HG02852 (cell line): ENCODE results near the gene PKIG.

Source experiments
- ATAC-seq: cut with Tn5 transposase; IDR thresholded peaks from one replicate; pipeline ENCODE4 v1.9.1; 2021; ENCODE audit warnings: mild to moderate bottlenecking, moderate library complexity; ENCODE audit not compliant: unreplicated experiment

Gene PKIG

DNA sequence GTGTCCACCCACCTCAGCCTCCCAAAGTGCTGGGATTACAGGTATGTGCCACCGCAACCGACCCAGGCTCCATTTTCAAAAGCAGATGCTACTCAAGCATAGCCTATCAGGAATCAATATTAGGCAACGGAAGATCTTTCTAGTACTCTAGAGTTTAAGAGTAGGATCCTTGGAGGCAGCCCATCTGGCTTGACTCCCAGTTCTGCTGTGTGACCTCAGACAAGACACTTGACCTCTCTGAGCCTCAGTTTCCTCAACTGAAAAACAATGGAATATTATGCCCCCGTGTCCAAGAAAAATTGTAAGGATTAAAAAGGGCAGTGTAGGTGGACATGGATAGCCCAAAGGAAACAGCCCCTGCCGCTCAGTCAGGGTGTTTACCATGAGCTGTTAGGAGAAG lies 54.7 kb downstream of the PKIG start:
- ATAC-seq, result no peak

GRCh38 chr20:44637522-44638372 lies 55.4 kb downstream of the PKIG start:
- no peak for ATAC-seq

DNA sequence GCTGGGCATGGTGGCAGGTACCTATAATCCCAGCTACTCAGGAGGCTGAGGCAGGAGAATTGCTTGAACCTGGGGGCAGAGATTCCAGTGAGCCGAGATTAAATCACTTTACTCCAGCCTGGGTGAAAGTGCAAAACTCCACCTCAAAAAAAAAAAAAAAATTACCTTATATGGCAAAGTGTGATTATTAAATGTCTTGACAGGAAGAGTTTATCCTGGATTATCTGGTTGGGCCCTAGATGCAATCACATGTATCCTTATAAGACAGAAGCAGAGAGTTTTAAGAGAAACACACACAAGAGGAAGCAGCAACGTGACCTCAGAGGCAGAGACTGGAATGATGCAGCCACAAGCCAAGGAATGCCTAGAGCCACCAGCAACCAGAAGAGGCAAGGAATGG lies 58.1 kb downstream of the PKIG start:
- ATAC-seq, result no peak

- ATAC-seq, result no peak
Measured at GRCh38 chr20:44641325-44641724, 58.9 kb downstream of the PKIG start.

DNA sequence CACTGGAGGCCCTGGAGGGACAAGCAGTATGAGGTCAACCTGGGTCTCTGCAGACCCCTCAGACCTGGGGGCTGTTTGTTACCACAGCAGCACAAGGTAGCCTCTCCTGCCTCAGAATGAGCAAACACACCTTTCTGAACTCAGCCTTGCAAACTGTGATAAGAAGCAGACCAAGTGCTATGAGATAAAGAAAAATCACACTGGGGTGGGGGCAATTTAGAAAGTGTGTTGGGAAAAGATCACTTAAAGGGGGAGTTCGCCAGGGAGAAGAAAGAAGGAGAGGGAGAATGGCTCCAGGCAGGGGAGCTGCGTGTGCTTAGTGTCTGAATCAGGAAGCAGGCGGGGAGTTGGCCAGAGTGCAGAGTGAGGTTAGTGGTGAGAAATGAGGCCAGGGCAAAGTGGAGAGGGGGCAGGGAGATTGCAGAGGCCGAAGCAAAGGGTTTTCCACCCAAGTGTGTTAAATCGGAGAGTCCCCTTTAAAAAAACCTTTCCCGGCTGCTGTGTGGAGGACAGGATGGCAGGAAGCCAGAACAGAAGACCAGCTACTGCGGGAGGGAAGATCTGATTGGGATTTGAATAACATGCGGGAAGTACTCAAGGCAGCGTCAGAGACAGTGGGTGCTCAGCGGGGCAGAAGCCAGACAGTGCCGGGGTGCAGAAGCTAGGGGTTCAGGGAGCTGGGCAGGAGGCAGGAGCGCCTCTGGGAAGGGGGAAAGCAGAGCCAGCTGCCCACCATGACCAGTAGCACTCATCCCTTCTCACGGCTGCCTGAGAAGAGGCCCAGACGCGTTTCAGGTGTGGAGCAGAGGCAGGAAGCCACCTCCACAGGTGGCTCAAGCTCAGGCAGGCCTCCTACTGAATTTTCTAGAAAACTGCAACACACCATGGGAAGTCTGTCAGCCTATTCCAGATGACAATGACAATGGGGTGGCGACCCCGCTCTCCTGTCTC lies 60.1 kb downstream of the PKIG start:
- ATAC-seq, result no peak

- ATAC-seq, result no peak
Measured at GRCh38 chr20:44643154-44643519, 60.8 kb downstream of the PKIG start.

DNA sequence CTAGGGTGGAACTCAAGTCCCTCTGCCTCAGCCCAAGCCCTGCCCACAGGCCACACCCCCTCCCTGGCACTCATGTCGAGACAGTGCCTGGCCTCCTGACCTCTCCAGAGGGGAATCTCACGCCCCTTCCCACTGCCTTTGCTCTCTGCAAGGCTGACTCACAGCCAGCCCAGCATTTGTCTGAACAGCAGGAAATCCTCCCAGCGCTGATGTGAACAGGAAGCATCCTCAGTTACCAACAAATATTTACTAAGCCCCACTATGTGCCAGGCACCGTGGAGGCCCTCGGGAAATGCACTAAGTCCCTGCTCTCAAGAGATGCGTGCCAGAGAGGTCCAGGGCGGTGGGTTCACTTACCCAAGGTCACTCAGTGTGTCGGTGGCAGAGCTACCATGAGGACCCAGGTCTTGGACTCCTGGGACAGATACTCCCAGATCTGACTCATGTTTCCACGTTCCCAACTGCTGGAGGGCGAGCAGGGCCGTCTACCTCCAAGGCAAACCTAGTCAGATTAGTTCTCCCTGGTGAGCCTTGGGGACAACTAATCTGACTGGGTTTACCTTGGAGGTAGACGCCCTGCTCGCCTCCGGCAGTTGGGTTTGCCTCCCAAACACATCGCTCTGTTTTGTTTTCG lies 61.3 kb downstream of the PKIG start:
- no peak for ATAC-seq

DNA sequence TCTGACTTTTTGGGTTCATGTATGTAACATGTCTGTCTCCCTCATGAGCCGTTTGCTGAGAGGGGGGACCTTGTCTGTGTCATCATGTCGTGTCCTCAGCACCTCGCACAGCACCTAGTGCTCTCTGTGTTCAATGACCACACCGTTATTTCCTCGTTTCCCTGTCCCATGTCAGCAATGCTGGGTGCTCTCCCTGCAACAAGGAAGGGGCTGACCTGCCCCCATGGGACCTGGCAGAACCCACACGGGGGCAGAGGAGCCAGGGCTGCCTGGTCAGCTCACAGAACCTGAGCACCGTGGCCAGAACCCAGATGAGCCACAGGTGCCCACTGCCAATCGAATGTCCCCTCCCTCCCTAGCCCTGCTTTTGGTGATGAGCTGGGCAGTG lies 61.8 kb downstream of the PKIG start:
- ATAC-seq, result no peak

GRCh38 chr20:44644667-44645131 lies 62.3 kb downstream of the PKIG start:
- ATAC-seq, result no peak

DNA sequence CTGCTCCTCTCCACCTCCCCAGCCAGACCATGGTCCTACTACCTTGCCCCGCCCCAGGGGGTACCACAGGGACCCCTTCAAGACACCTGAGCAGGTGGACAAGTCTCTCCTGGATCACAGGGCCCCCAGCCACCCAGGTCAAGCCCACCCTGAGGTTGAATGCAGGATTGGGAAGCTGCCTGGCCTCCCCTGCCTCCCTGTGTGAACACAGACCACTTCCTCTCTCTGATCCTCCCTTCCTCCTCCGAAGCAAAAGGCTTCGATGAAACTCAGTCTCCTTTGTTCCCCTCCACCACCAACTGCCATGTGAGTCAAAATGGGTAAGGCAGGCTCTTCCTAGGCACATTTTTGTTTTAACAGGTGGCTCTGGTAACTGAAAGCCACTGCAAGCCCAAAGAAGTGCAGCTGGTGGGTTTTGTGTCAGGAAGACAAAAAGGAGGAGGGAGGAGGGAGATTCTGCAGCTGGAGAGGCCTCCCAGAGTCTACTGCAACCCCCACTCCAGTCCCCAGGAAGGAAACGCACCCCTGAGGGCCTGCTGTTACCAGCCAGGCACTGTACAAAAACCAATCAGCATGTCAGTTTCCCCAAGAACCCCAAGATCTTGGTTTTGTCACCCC lies 63.8 kb downstream of the PKIG start:
- no peak for ATAC-seq

DNA sequence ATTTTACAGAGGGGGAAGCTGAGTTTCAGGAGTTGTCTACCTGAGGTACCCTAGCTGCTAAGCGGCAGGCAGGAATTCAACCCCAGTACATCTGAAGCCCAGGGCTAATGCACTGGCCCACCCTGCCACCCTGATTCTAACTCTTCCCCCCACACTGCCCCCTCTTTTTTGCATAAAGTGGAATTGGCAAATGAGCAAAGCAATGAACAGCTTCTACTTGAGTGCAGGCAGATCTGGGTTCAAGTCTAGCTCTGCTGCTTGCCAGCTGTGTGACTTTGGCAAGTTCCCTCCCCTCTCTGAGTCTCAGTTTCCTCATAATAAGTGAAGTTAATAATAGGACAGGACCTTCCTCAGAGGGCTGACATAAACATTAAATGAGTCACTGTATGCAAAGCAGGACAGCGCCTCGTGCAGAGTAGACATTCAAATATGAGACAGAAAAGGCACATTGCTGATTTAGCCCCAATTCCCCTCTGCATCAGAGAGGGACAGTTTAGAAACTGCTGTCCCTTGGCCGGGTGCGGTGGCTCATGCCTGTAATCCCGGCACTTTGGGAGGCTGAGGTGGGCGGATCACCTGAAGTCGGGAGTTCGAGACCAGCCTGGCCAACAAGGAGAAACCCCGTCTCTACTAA lies 64.4 kb downstream of the PKIG start:
- ATAC-seq, result peak; percentile 46

- no peak for ATAC-seq
Measured at GRCh38 chr20:44648068-44648467, 65.7 kb downstream of the PKIG start.

DNA sequence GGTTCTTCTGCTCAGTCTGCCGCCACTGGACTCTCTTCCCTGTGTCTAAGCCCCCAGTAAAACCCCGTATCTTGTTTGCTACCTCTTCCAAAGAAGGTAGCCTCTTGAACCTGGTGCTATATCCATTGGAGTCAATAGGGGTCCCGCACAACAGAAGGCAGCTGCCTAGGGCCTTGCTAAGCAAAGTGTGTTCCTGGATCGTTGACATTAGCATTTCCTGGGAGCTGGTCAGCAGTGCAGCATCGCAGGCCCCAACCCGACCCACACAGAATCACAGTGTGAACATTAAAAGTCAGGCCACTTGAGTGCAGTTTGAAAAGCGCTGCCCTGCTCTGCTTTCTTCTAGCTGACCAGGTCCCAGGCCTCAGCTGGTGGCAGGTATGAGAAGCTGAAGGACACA lies 66.2 kb downstream of the PKIG start:
- ATAC-seq, result no peak

- no peak for ATAC-seq
Measured at GRCh38 chr20:44649126-44649525, 66.7 kb downstream of the PKIG start.

GRCh38 chr20:44649976-44650375 lies 67.6 kb downstream of the PKIG start:
- ATAC-seq, result no peak

DNA sequence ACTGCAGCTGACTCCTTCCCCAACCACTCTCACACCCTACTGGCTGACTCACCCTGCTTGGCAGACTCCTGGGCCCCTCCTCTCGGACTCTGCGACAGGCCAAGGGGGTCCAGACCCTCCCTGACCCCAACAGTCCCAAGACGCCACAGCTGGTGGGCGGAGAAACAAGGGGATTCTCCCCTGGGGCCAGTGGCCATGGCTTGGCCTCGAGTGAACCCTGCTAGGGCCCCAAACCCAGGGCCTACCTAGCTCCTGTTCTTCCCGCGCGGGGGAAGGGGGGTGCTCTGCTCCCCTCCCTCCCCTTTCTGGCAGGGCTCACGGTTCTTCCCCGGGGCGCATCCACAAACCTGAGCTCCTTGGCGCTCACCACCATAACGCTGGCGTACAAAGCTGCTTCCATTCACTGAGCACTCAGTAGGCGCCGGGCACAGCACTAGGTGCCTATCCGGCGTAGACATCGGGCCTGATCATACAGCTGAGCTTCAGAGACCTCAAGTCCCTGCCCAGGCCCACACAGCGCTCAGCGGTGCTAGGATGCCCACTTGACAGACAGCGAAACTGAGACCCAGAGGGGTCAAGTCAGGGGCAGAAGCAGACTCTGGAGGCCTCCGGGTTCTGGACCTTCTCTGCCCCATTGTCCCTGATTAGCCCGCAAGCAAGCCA lies 68.5 kb downstream of the PKIG start:
- no peak for ATAC-seq

GRCh38 chr20:44651434-44651683 lies 69.0 kb downstream of the PKIG start:
- ATAC-seq, result no peak

- ATAC-seq, result peak; percentile 33
Measured at GRCh38 chr20:44651684-44652423, 69.5 kb downstream of the PKIG start, which contains the start of gene ADA. Gene ADA, minus strand, starts transcription at chr20:44651699. Its CDS starts 92 bp downstream, at chr20:44651607.

DNA sequence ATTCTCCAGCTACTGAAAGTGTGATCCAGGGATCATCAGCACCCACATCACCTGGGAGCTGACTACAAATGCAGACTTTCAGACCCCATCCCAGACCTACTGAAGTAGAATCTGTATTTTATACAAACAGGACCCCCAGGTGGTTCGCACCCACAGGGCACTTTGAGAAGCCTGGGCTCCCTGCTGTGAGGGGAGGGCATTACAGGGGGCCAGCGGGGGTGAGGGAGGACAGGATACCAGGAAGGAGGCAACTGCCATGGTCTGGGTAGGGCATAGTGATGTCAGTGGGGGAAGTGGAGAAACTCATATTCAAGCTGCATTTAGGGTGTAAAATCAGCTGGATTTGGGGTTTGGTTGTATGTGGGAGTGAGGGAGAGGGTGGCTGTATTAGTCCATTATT lies 71.2 kb downstream of the PKIG start:
- ATAC-seq, result no peak
